Measurements from ENCODE around the gene FBXO42. TPM values are rescaled to one million over a fixed set of nuclear protein-coding genes. Genes with fewer than 3 reads are reported as not detected.

The FBXO42 gene
- total RNA-seq, 1 donor from 2014 or later = 18.8 TPM

- Histone ChIP-seq H3K27ac (no peak overlapping the region), H2AFZ (replicated peaks) (no peak overlapping the region), H3K4me2 (no peak overlapping the region), H3K9ac (no peak overlapping the region), H3F3A (ENCODE audit: low read depth) (no peaks in the 10 kb centered on the region), H3K9me3 (ENCODE audit: low read depth) (no peaks in the 10 kb centered on the region), H3K4me1 (no peaks in the 10 kb centered on the region), H3K27me3 (no peaks in the 10 kb centered on the region), H3K4me3 (no peak overlapping the region), H3K79me2 (ENCODE audit: low read depth) (no peaks in the 10 kb centered on the region), H3K36me3 (peaks cover 3% of the 10 kb centered on the region), H4K20me1 (ENCODE audit: low read depth) (peaks cover under 1% of the 10 kb centered on the region)
- H3K27me3 Mint-ChIP-seq (ENCODE audit: insufficient read depth, low read depth) = peaks cover 2% of the 10 kb centered on the region
- H3K4me1 Mint-ChIP-seq = no peaks in the 10 kb centered on the region
- TF ChIP-seq CTCF (IDR thresholded peaks at IDR 0.05) (no peak), EZH2phosphoT487 (IDR thresholded peaks at IDR 0.05) (no peak), EZH2 (IDR thresholded peaks at IDR 0.05) (no peak)
- DNase-seq (ENCODE audit: low spot score) = no peak
- H3K9me3 Mint-ChIP-seq = no peaks in the 10 kb centered on the region
- H3K4me3 Mint-ChIP-seq = no peak overlapping the region
- no peak overlapping the region for H3K27ac Mint-ChIP-seq
- peaks cover 29% of the 10 kb centered on the region for H3K36me3 Mint-ChIP-seq
These were observed 100.9 kb downstream of the FBXO42 start for GRCh38 chr1:16251381-16251780.

GRCh38 chr1:16250524-16251251, 101.6 kb downstream of the FBXO42 start:
- no peaks in the 10 kb centered on the region for H3K4me1 Mint-ChIP-seq
- H3K36me3 ChIP-seq = peaks cover 2% of the 10 kb centered on the region

GRCh38 chr1:16249596-16250241, 102.6 kb downstream of the FBXO42 start:
- H3K4me1 Mint-ChIP-seq = no peaks in the 10 kb centered on the region
- Histone ChIP-seq H3K27me3 (no peaks in the 10 kb centered on the region), H3K79me2 (ENCODE audit: low read depth) (no peaks in the 10 kb centered on the region), H3K4me1 (no peaks in the 10 kb centered on the region), H3K4me2 (no peak overlapping the region), H3K36me3 (no peaks in the 10 kb centered on the region), H3K9ac (no peak overlapping the region), H4K20me1 (ENCODE audit: low read depth) (no peaks in the 10 kb centered on the region), H2AFZ (replicated peaks) (no peak overlapping the region), H3K4me3 (no peak overlapping the region), H3K27ac (no peak overlapping the region), H3K9me3 (ENCODE audit: low read depth) (no peaks in the 10 kb centered on the region), H3F3A (ENCODE audit: low read depth) (peaks cover 9% of the 10 kb centered on the region)
- H3K27me3 Mint-ChIP-seq (ENCODE audit: insufficient read depth, low read depth) = peaks cover 2% of the 10 kb centered on the region
- peaks cover 23% of the 10 kb centered on the region for H3K36me3 Mint-ChIP-seq
- no peak overlapping the region for H3K4me3 Mint-ChIP-seq
- no peak overlapping the region for H3K27ac Mint-ChIP-seq
- TF ChIP-seq EZH2 (IDR thresholded peaks at IDR 0.05) (no peak), CTCF (IDR thresholded peaks at IDR 0.05) (no peak), EZH2phosphoT487 (IDR thresholded peaks at IDR 0.05) (no peak)
- DNase-seq (ENCODE audit: low spot score) = no peak
- H3K9me3 Mint-ChIP-seq = no peaks in the 10 kb centered on the region

More at GRCh38 chr1:16250524-16251251, 101.6 kb downstream of the FBXO42 start:
- Histone ChIP-seq H3K4me3 (no peak overlapping the region), H3K9me3 (ENCODE audit: low read depth) (no peaks in the 10 kb centered on the region), H3K27ac (no peak overlapping the region), H3F3A (ENCODE audit: low read depth) (peaks cover under 1% of the 10 kb centered on the region), H3K4me2 (no peak overlapping the region), H4K20me1 (ENCODE audit: low read depth) (no peaks in the 10 kb centered on the region), H2AFZ (replicated peaks) (no peak overlapping the region), H3K27me3 (no peaks in the 10 kb centered on the region), H3K9ac (no peak overlapping the region), H3K4me1 (no peaks in the 10 kb centered on the region), H3K79me2 (ENCODE audit: low read depth) (no peaks in the 10 kb centered on the region)
- DNase-seq (ENCODE audit: low spot score) = no peak
- H3K27ac Mint-ChIP-seq = no peak overlapping the region
- no peak overlapping the region for H3K4me3 Mint-ChIP-seq
- peaks cover 2% of the 10 kb centered on the region for H3K27me3 Mint-ChIP-seq (ENCODE audit: insufficient read depth, low read depth)
- TF ChIP-seq CTCF (IDR thresholded peaks at IDR 0.05) = no peak
- TF ChIP-seq EZH2phosphoT487 (IDR thresholded peaks at IDR 0.05) = no peak
- no peak for TF ChIP-seq EZH2 (IDR thresholded peaks at IDR 0.05)
- H3K9me3 Mint-ChIP-seq = no peaks in the 10 kb centered on the region
- H3K36me3 Mint-ChIP-seq = peaks cover 25% of the 10 kb centered on the region
